Stimulated activated CD4-positive, alpha-beta T cell treated with anti-CD3 and anti-CD28 coated beads, Interleukin-15, amount 100 ng/mL, for 1 hour (primary cell): Measurements from ENCODE around the gene MRPL28.
"Not testable (repeated sequence)": the region's sequence is repeated elsewhere in the genome, so short reads cannot be mapped to it uniquely, and the experiment has no call there.

ENCODE experiments used
- DNase-seq, 2 donors: peaks; one replicate each; pipeline ENCODE4 v3.0.0-alpha.2; 2020; ENCODE audit warnings: low read depth in 1 of 2, low spot score in 1 of 2

MRPL28 gene

DNA sequence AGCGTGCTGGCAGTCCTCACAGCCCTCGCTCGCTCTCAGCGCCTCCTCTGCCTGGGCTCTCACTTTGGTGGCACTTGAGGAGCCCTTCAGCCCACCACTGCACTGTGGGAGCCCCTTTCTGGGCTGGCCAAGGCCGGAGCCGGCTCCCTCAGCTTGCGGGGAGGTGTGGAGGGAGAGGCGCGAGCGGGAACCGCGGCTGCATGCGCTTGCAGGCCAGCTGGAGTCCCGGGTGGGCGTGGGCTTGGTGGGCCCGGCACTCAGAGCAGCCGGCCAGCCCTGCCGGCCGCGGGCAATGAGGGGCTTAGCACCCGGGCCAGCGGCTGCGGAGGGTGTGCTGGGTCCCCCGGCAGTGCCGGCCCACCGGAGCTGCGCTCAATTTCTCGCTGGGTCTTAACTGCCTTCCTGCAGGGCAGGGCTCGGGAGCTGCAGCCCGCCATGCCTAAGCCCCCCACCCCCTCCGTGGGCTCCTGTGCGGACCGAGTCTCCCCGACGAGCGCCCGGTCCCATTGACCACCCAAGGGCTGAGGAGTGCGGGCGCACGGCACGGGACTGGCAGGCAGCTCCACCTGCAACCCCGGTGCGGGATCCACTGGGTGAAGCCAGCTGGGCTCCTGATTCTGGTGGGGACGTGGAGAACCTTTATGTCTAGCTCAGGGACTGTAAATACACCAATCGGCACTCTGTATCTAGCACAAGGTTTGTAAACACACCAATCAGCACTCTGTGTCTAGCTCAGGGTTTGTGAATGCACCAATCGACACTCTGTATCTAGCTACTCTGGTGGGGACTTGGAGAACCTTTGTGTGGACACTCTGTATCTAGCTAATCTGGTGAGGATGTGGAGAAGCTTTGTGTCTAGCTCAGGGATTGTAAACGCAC, 29.0 kb downstream of the MRPL28 start:
- DNase-seq = not testable (repeated sequence)

GRCh38 chr16:340370-341091, 29.8 kb downstream of the MRPL28 start:
- no peak for DNase-seq

DNA sequence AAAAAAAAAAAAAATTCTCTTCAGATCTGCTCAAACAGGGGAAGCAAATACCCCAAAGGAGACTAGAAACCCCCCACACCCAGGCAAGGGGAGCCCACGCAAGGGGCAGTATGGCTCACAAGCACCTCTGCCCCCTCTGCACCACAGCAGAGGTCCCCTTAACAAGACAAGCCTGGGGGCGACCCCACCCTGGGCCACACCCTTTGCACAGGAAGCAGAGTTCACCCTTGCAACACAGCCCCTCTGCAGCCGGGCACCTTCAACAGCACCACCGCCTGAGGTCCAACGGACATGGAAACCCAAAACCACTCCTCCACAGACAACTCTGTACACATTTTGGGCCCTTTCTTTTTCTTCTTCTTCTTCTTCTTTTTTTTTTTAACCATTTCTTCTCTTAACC, 30.7 kb downstream of the MRPL28 start:
- no peak for DNase-seq

DNA sequence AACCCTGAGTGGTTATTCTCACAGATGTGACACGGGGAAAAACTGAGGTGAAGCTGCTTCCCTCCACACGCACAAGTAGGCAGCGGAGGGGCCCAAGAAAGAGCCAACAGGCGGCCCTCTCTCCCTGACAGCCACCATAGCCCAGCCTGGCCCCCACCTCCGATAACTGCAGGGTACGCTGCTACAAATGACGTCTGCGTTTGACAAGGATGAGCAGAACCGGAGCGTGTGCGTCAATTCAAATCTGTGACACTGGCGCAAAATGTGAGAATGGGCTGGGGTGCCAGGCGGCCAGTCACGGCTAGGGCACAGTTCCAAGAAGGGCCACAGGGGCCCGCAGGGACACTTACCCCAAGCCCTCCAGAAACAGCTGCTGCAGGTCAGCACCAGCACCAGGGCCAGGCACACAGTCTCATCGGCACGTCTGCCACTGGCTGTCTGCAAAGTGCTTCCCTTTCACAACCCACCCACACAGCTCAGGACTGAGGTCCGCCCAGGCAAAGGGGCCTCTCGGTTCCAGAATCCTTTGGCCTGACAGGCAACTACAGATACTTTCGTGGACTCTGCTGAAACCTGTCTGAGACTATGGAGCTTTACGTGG, 32.3 kb downstream of the MRPL28 start:
- no peak for DNase-seq

DNA sequence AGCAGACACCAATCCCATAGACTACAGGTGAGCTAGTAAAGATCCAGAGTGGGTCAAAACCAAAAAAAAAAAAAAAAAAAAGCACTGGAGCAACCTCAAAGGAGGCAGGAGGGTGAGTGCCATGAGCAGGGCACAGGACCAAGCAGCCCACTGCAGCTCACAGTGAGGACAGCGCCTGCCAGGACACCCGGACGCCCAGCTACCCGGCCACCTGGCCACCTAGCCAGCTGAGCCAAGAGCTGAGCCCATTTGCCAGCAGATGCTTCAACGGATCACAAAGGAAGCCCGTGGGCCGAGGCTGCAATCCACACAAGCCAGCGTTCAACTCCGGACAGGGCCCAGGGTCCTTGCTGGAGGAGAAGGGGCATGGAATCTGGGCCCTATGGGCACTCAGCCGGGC, 32.9 kb downstream of the MRPL28 start:
- no peak for DNase-seq

GRCh38 chr16:336269-336668, 34.1 kb downstream of the MRPL28 start:
- no peak for DNase-seq

- DNase-seq = not testable (repeated sequence)
Observed at GRCh38 chr16:334861-335632, 35.3 kb downstream of the MRPL28 start.

- DNase-seq = not testable (repeated sequence)
Observed at GRCh38 chr16:334164-334832, 36.0 kb downstream of the MRPL28 start.

- DNase-seq = no peak
Observed at GRCh38 chr16:333406-334094, 36.8 kb downstream of the MRPL28 start.

DNA sequence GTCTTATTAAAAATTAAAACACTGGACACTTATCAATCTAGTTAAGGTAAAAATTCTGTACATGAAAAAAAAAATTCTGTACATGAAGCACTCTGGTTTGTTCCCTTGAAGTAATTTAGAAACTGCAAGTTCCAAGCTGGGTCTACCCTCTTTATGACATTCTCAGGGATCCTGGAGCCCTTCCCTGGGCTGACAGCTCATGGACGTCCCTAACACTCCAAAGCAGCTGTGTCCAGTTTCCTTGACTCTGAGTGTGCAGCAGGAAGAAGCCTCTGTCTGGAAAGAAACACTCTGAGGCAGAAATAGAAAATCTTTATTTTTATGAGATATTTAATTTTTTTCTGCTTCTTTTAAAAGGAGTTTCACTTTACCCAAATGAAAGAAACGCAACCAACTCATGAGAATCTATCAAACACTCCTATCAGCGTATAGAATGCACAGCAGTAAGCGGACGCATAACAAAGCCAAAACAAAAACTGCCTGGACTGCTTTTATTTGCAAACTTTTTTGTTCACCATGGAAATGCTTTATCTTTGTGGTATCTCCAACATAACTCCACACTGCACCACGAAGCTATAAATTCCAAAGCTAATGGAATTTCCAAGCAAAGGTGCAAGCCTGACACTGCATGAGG, 39.0 kb downstream of the MRPL28 start:
- DNase-seq = not testable (repeated sequence)

DNA sequence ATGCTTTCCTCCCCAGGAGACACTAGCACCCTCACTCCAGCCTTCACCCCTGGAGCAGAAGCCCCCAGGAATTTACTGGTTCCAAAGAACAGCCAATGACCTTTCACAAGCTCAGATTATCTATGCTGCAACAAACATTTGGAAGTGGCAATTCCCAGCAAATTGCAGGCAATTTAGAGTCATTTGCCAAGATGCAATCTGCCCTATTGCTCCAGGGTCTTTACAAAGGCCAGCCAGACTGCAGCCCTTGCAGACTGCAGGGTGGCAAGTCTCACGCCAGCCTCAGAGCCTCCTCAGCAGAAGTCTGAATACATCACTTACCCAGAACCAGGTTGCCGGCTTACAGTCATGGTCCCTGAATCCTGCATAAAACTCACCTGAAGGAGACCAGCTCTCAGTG, 39.6 kb downstream of the MRPL28 start:
- DNase-seq = no peak

GRCh38 chr16:325375-326145, 44.8 kb downstream of the MRPL28 start:
- no peak for DNase-seq

DNA sequence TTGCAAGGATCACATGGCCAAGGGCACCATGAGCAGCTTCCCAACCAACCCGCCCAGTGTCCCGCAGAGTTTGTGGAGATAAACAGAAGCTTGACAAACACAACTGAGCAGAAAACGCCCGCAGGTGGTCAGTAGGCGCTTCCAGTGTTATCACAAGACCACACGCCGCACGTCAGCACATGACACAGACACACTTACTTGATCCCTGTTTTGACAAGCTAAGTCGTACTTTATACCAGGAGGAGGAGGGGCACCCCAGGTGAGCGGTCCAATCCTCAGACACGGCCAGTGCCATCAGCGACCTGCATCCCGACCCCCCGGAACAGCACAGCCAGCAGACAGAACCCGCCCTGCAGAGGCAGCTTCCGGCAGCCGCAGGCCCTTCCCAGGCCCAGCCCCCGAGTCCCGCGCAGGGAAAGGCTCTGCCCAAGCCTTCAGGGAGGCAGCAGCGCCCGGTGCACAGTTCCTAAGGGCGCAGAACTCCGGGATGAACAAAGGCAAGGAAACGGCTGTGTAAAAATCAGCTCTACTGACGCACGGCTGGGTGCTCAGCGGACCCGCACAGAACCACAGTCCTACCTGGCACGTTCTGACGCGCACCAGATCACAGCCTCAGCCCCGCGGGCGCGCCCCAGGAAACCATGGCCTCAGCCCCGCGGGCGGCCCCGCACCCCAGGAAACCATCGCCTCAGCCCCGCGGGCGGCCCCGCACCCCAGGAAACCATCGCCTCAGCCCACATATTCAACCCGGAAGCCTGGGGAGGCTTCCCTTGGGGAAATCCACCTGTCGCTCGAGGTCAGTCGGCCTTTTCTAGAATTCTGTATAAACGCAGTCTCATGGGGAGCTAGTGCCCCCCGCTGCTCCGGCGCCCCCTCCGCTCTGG, 45.6 kb downstream of the MRPL28 start:
- peak; percentile 28 to 41 for DNase-seq

DNA sequence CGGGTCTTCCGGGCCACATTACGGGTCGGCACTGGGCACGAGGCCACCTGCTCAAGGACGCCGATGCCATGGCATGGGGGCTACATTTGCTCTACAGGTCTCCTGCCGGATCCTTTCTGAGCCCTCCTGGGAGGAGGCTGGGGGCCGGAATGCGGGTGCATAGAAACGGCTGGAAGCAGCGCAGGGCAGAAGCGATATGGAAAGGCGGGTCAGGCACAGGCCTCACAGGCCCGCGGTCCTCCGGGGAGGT, 46.2 kb downstream of the MRPL28 start:
- no peak for DNase-seq

- no peak for DNase-seq
Observed at GRCh38 chr16:322476-323143, 47.7 kb downstream of the MRPL28 start.

DNA sequence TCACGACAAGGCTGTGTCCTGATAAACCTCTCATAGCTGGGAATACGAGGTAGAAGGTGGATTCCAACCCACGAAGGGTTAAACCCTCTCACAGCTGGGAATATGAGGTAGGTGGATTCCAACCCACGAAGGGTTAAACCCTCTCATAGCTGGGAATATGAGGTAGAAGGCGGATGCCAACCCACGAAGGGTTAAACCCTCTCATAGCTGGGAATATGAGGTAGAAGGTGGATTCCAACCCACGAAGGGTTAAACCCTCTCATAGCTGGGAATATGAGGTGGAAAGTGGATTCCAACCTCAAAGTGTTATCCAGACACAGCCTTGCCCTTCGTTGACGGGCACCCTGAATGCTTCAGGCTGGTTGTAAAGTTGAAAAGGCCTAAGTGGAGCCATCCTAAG, 48.8 kb downstream of the MRPL28 start:
- no peak for DNase-seq

DNA sequence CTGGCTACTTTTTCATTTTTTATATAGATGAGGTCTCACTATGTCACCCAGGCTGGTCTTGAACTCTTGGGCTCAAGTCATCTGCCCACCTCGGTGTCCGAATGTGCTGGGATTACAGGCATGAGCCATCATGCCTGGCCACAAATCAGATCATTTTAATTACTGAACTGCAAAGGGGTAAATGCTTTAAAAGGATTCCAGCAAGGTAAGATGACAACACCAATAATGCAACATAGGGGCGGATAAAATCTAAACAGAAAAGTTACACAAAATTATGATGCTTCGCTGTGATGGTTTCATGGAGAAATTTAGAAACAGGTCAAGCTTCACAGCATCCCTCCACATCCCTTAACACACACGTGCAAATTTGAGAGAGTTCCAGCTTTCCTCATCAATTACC, 50.1 kb downstream of the MRPL28 start:
- DNase-seq = no peak

DNA sequence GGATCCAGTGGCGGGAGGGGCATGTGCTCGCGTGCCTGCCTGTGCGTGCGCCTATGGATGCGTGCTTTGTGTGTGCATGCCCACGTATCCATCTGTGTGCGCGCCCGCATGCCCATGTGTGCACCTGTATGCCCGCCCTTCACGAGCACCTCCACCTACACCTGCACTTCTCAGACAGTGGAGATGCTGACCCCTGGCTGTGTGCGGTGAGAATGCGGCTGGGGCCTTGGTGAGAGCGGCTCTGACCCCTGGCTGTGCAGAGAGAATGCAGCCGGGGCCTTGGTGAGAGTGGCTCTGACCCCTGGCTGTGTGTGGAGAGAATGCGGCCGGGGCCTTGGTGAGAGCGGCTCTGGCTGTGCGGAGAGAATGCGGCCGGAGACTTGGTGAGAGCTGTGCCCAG, 51.7 kb downstream of the MRPL28 start:
- DNase-seq = no peak
